ENCODE results near the gene IMP4. TPM values are rescaled to one million over a fixed set of nuclear protein-coding genes. Genes with fewer than 3 reads are reported as not detected.

IMP4 gene
- total RNA-seq, 1 experiment from 2014 or later: 120 TPM

DNA sequence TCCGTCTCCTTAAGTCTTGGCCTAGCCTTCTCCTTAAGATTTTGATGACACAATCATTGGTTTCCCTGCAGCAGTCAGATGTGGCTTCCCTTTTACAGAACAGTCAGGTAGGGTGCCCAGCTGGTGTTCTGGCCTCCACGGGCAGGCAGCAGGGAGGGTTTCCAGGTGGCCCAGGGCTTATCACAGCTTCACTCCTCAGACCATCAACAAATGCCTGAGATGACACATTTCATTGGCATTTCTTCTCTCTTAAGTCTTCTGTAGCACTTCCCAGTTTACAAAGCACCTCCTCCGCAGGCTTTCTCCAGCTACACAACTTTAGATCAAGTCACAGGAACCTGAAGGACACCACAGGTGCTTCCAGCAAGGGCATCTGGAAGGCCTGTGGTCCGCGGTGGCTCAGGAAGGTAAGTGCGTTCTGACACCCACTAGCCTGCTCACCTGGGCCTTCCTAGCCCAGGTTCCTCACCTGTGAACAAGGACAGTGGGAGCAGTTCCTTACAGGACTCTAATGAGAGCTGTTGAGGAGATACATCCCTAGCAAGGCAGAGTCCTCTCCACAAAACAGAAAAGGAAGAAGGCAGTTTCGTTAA lies 50.7 kb downstream of the IMP4 start:
- Mint-ChIP-seq H3K4me3 (ENCODE audit: unreplicated experiment) (peak overlapping the region; percentile 48), H3K27me3 (ENCODE audit: insufficient read depth, unreplicated experiment) (no peaks in the 10 kb centered on the region), H3K4me1 (ENCODE audit: low read depth, unreplicated experiment) (peaks cover 15% of the 10 kb centered on the region), H3K27ac (ENCODE audit: unreplicated experiment) (peak overlapping the region; percentile 54), H3K36me3 (ENCODE audit: insufficient read depth, unreplicated experiment) (peaks cover 6% of the 10 kb centered on the region), H3K9me3 (ENCODE audit: unreplicated experiment) (no peaks in the 10 kb centered on the region)
- BruUV-seq (replicated peaks): no TSS peak
- no peaks in the 10 kb centered on the region for H3K9me3 ChIP-seq
- H3K27me3 ChIP-seq (replicated peaks; ENCODE audit: control insufficient read depth, insufficient read depth, low read length): no peaks in the 10 kb centered on the region
- ChIA-PET POLR2A (no interaction called here), CTCF (interaction anchor here (1.0 kb wide), 1 partner anchor 38 kb away, joined by 3 read pairs; the partner anchor contains the start of gene PTPN18)
- TF ChIP-seq, protein P1, sequence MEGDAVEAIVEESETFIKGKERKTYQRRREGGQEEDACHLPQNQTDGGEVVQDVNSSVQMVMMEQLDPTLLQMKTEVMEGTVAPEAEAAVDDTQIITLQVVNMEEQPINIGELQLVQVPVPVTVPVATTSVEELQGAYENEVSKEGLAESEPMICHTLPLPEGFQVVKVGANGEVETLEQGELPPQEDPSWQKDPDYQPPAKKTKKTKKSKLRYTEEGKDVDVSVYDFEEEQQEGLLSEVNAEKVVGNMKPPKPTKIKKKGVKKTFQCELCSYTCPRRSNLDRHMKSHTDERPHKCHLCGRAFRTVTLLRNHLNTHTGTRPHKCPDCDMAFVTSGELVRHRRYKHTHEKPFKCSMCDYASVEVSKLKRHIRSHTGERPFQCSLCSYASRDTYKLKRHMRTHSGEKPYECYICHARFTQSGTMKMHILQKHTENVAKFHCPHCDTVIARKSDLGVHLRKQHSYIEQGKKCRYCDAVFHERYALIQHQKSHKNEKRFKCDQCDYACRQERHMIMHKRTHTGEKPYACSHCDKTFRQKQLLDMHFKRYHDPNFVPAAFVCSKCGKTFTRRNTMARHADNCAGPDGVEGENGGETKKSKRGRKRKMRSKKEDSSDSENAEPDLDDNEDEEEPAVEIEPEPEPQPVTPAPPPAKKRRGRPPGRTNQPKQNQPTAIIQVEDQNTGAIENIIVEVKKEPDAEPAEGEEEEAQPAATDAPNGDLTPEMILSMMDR (IDR thresholded peaks at IDR 0.05; ENCODE audit: insufficient read depth in 1 of 2, low read depth in 1 of 2, low read length in 1 of 2, severe bottlenecking in 1 of 2, unreplicated experiment in 1 of 2): no peak
- intact Hi-C loops (cut with micrococcal nuclease; ENCODE audit: unreplicated experiment): loop anchor here (5.0 kb wide), 1 partner anchor 34 kb away; no protein-coding TSS in a partner anchor
- H3K4me3 ChIP-seq (ENCODE audit: low read depth, low read length): no peak overlapping the region
- DNase-seq: peak; percentile 44 to 60
- no peaks in the 10 kb centered on the region for H3K36me3 ChIP-seq (ENCODE audit: control insufficient read depth, insufficient read depth, low read length)
- H3K4me1 ChIP-seq: peaks cover 21% of the 10 kb centered on the region

Other genes with a start within 250 kb of the IMP4 start
- gene POTEF, start 213.7 kb upstream of the IMP4 start, total RNA-seq (2022): 20.1 and 21.8 TPM in 2 replicates
- gene CCDC74B, start 197.8 kb upstream of the IMP4 start, total RNA-seq (2022): 1.2 and 1.6 TPM in 2 replicates
- 140 and 141 TPM in 2 replicates for gene SMPD4, start 161.3 kb upstream of the IMP4 start, total RNA-seq (2022)
- gene MZT2B, start 160.6 kb upstream of the IMP4 start, total RNA-seq (2022): 384 and 408 TPM in 2 replicates
- 0.57 TPM in 1 of 2 replicates, not detected in the other for gene TUBA3E, start 144.5 kb upstream of the IMP4 start, total RNA-seq (2022)
- gene PTPN18, start 13.2 kb downstream of the IMP4 start, total RNA-seq (2022): 46.5 and 51.0 TPM in 2 replicates
- gene POTEI, start 166.4 kb downstream of the IMP4 start, total RNA-seq (2022): 7.0 and 7.3 TPM in 2 replicates
- not detected in 2 replicates for gene CFC1B, start 178.3 kb downstream of the IMP4 start, total RNA-seq (2022)